PFSK-1 (cell line): Measurements from ENCODE around the gene SMIM22.

ENCODE experiments used
- FOXP2 ChIP-seq: optimal IDR thresholded peaks from 2 replicates; pipeline ENCODE3; 2011; ENCODE audit warnings: borderline replicate concordance, control low read depth, inconsistent platforms; ENCODE audit not compliant: insufficient read depth; ENCODE audit errors: extremely low read length, extremely low read depth
- POLR2AphosphoS5 ChIP-seq: IDR thresholded peaks from 2 replicates; pipeline ENCODE4 v1.6.1; 2012; ENCODE audit warnings: low read depth, mild to moderate bottlenecking, control low read depth, low read length, moderate library complexity
- TF ChIP-seq, protein P1 (sequence below), 2 experiments: IDR thresholded peaks; 2 replicates each; pipeline versions ENCODE4 v1.6.1 to v1.8.0; 2011 to 2012; ENCODE audit warnings: low read depth in 2 of 2, low read length in 2 of 2, control low read depth in 1 of 2, inconsistent platforms in 1 of 2, mild to moderate bottlenecking in 1 of 2, moderate library complexity in 1 of 2; ENCODE audit not compliant: insufficient read depth in 1 of 2

DNA sequence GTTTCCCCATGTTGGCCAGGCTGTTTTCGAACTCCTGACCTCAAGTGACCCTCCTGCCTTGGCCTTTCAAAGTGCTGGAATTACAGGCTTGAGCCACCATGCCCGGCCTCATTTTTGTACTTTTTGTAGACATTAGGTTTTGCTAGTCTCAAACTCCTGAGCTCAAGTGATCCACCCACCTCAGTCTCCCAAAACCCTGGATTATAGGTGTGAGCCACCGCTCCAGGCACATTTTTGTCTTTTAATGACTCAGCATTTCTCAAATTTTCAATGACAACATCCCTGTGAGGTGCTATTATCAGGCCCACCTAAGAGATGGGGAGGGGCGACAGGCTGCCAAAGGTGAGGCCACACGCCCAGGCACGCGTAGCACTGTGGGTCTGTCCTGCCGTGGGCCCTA is 8.1 kb upstream of the SMIM22 start:
- TF ChIP-seq, protein P1, sequence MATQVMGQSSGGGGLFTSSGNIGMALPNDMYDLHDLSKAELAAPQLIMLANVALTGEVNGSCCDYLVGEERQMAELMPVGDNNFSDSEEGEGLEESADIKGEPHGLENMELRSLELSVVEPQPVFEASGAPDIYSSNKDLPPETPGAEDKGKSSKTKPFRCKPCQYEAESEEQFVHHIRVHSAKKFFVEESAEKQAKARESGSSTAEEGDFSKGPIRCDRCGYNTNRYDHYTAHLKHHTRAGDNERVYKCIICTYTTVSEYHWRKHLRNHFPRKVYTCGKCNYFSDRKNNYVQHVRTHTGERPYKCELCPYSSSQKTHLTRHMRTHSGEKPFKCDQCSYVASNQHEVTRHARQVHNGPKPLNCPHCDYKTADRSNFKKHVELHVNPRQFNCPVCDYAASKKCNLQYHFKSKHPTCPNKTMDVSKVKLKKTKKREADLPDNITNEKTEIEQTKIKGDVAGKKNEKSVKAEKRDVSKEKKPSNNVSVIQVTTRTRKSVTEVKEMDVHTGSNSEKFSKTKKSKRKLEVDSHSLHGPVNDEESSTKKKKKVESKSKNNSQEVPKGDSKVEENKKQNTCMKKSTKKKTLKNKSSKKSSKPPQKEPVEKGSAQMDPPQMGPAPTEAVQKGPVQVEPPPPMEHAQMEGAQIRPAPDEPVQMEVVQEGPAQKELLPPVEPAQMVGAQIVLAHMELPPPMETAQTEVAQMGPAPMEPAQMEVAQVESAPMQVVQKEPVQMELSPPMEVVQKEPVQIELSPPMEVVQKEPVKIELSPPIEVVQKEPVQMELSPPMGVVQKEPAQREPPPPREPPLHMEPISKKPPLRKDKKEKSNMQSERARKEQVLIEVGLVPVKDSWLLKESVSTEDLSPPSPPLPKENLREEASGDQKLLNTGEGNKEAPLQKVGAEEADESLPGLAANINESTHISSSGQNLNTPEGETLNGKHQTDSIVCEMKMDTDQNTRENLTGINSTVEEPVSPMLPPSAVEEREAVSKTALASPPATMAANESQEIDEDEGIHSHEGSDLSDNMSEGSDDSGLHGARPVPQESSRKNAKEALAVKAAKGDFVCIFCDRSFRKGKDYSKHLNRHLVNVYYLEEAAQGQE (IDR thresholded peaks at IDR 0.05; ENCODE audit: insufficient read depth in 1 of 2, low read depth in 2 of 2, low read length in 2 of 2): no peak
- TF ChIP-seq FOXP2 (no peak), POLR2AphosphoS5 (no peak)
